H1 (cell line): ENCODE data around the gene DSTN. TPM values are rescaled to one million over a fixed set of nuclear protein-coding genes. Genes with fewer than 3 reads are reported as not detected.

Experiments
- CTCF ChIA-PET: fragments of 300-600 bp; sonication (Branson Sonifier 250); formaldehyde crosslinking; loops from one replicate; lab custom pipeline; 2021; ENCODE audit not compliant: partially characterized antibody; lab: Charles Lee
- POLR2A ChIA-PET: fragments of 300-600 bp; sonication (Branson Sonifier 250); formaldehyde crosslinking; loops from one replicate; lab custom pipeline; 2021; ENCODE audit warnings: inconsistent platforms; ENCODE audit not compliant: partially characterized antibody; lab: Charles Lee
- DNase-seq, 2 experiments: peaks; one replicate each; pipeline versions ENCODE4 v3.0.0 to v3.0.0-alpha.2; 2010 to 2022; ENCODE audit warnings: low spot score in 2 of 2, low read depth in 1 of 2, mixed read lengths in 1 of 2
- FAIRE-seq: peaks from 2 replicates; lab custom pipeline; 2011; peaks lifted over from hg19 to GRCh38; lab: Jason Lieb, UNC
- H2AFZ ChIP-seq: 2 replicates; pipeline ENCODE4 v1.8.1; 2012; ENCODE audit warnings: low read length, inconsistent platforms
- H2AK5ac ChIP-seq: 2 replicates; pipeline ENCODE4 v1.6.1; 2013; ENCODE audit warnings: low read depth, low read length
- H2BK120ac ChIP-seq: replicated peaks from 2 replicates; pipeline ENCODE3; 2013; ENCODE audit warnings: low read depth, low read length, inconsistent platforms
- H2BK12ac ChIP-seq: 2 replicates; pipeline ENCODE4 v1.6.1; 2013; ENCODE audit warnings: low read depth, low read length
- H2BK15ac ChIP-seq: 2 replicates; pipeline ENCODE4 v1.6.1; 2013; ENCODE audit warnings: low read length
- H2BK20ac ChIP-seq: 2 replicates; pipeline ENCODE4 v1.6.1; 2013; ENCODE audit warnings: low read length
- H2BK5ac ChIP-seq: 2 replicates; pipeline ENCODE4 v1.6.1; 2013; ENCODE audit warnings: low read depth, low read length
- H3K14ac ChIP-seq: 2 replicates; pipeline ENCODE4 v1.6.1; 2013; ENCODE audit warnings: inconsistent platforms; ENCODE audit not compliant: insufficient read length
- H3K18ac ChIP-seq: 2 replicates; pipeline ENCODE4 v1.6.1; 2013; ENCODE audit warnings: low read length; ENCODE audit errors: extremely low read depth
- H3K23ac ChIP-seq: 2 replicates; pipeline ENCODE4 v1.6.1; 2013; ENCODE audit warnings: inconsistent platforms; ENCODE audit not compliant: insufficient read length
- H3K23me2 ChIP-seq: 2 replicates; pipeline ENCODE4 v1.6.1; 2013; ENCODE audit warnings: low read depth, low read length
- H3K27ac ChIP-seq: 2 replicates; pipeline ENCODE4 v1.6.1; 2011; ENCODE audit warnings: low read depth, low read length, inconsistent platforms
- H3K27me3 ChIP-seq, 4 experiments: replicated peaks in 1 of 4; 1 replicate in 1 of 4; 2 replicates in 3 of 4; pipeline versions ENCODE4 v1.6.1 to v1.8.1; 2011 to 2013; ENCODE audit warnings: low read length in 3 of 4, mild to moderate bottlenecking in 3 of 4, inconsistent platforms in 2 of 4, mixed read lengths in 2 of 4, moderate library complexity in 1 of 4; ENCODE audit not compliant: control insufficient read depth in 3 of 4, insufficient read depth in 3 of 4; ENCODE audit errors: extremely low read depth in 1 of 4
- H3K36me3 ChIP-seq, 4 experiments: 2 replicates each; pipeline versions ENCODE4 v1.6.1 to v1.8.1; 2011 to 2013; ENCODE audit warnings: mild to moderate bottlenecking in 4 of 4, low read length in 3 of 4, moderate library complexity in 2 of 4, control low read depth in 1 of 4, inconsistent platforms in 1 of 4; ENCODE audit not compliant: insufficient read depth in 4 of 4, control insufficient read depth in 2 of 4
- H3K4ac ChIP-seq: replicated peaks from 2 replicates; pipeline ENCODE3; 2013; ENCODE audit warnings: low read length, low read depth, mixed read lengths, inconsistent platforms; ENCODE audit not compliant: insufficient read length
- H3K4me1 ChIP-seq, 4 experiments: replicated peaks in 1 of 4; 1 replicate in 1 of 4; 2 replicates in 3 of 4; pipeline versions ENCODE4 v1.6.1 to v1.8.1; 2011 to 2013; ENCODE audit warnings: low read length in 3 of 4, inconsistent platforms in 2 of 4, mixed read lengths in 1 of 4; ENCODE audit not compliant: insufficient read depth in 4 of 4, control insufficient read depth in 3 of 4
- H3K4me2 ChIP-seq, 2 experiments: 2 replicates each; pipeline versions ENCODE4 v1.6.1 to v1.8.1; 2011 to 2013; ENCODE audit warnings: low read depth in 2 of 2, low read length in 2 of 2, control low read depth in 1 of 2, inconsistent platforms in 1 of 2, mild to moderate bottlenecking in 1 of 2; ENCODE audit not compliant: insufficient read depth in 1 of 2
- H3K4me3 ChIP-seq, 4 experiments: fragments of 200-600, 300-600 bp in 1 of 4; sonication (generic), shearing (Covaris generic), sonication (Bioruptor Twin) in 1 of 4; 2 replicates each; pipeline versions ENCODE4 v1.5.1 to v1.8.1; 2011 to 2016; ENCODE audit warnings: low read length in 4 of 4, low read depth in 3 of 4, control low read depth in 2 of 4, inconsistent platforms in 2 of 4, mild to moderate bottlenecking in 2 of 4, mixed read lengths in 1 of 4, moderate library complexity in 1 of 4; ENCODE audit not compliant: insufficient read depth in 2 of 4; ENCODE audit errors: extremely low read depth in 1 of 4
- H3K56ac ChIP-seq: replicated peaks from 2 replicates; pipeline ENCODE3; 2013; ENCODE audit warnings: low read depth, mild to moderate bottlenecking, mixed read lengths, low read length, inconsistent platforms; ENCODE audit not compliant: insufficient read length
- H3K79me1 ChIP-seq: 2 replicates; pipeline ENCODE4 v1.6.1; 2013; ENCODE audit warnings: low read depth, low read length, control low read depth
- H3K79me2 ChIP-seq, 2 experiments: 2 replicates each; pipeline versions ENCODE4 v1.6.1 to v1.8.1; 2012 to 2013; ENCODE audit warnings: low read length in 2 of 2, mild to moderate bottlenecking in 2 of 2, inconsistent platforms in 1 of 2; ENCODE audit not compliant: insufficient read depth in 2 of 2, control insufficient read depth in 1 of 2
- H3K9ac ChIP-seq, 4 experiments: replicated peaks in 1 of 4; 1 replicate in 1 of 4; 2 replicates in 3 of 4; pipeline versions ENCODE4 v1.6.1 to v1.8.1; 2011 to 2013; ENCODE audit warnings: low read depth in 3 of 4, low read length in 3 of 4, control low read depth in 2 of 4, mild to moderate bottlenecking in 2 of 4, moderate library complexity in 2 of 4, inconsistent platforms in 1 of 4; ENCODE audit errors: extremely low read depth in 1 of 4
- H3K9me3 ChIP-seq, 2 experiments: 2 replicates each; pipeline versions ENCODE4 v1.6.1 to v1.8.1; 2012 to 2013; ENCODE audit warnings: mild to moderate bottlenecking in 2 of 2, moderate library complexity in 2 of 2, control low read depth in 1 of 2, inconsistent platforms in 1 of 2, low read depth in 1 of 2, low read length in 1 of 2, mixed read lengths in 1 of 2; ENCODE audit not compliant: insufficient read depth in 2 of 2
- H4K20me1 ChIP-seq, 2 experiments: replicated peaks in 1 of 2; 2 replicates each; pipeline versions ENCODE3 to v1.8.1; 2011 to 2013; ENCODE audit warnings: inconsistent platforms in 2 of 2, low read length in 2 of 2, mild to moderate bottlenecking in 1 of 2; ENCODE audit not compliant: insufficient read depth in 2 of 2, control insufficient read depth in 1 of 2
- H4K5ac ChIP-seq: 2 replicates; pipeline ENCODE4 v1.6.1; 2013; ENCODE audit warnings: low read length, low read depth, mixed read lengths, inconsistent platforms; ENCODE audit not compliant: insufficient read length
- H4K8ac ChIP-seq: 2 replicates; pipeline ENCODE4 v1.8.0; 2013; ENCODE audit warnings: mild to moderate bottlenecking, moderate library complexity, low read length, inconsistent platforms; ENCODE audit not compliant: insufficient read depth; ENCODE audit errors: extremely low read depth
- H4K91ac ChIP-seq: replicated peaks from 2 replicates; pipeline ENCODE3; 2013; ENCODE audit warnings: low read length, mixed read lengths, inconsistent platforms; ENCODE audit not compliant: insufficient read length
- BACH1 ChIP-seq: IDR thresholded peaks from 2 replicates; pipeline ENCODE4 v1.6.1; 2012; ENCODE audit warnings: low read length, improper control_type of control experiment
- BRCA1 ChIP-seq: IDR thresholded peaks from 2 replicates; pipeline ENCODE4 v1.6.1; 2012; ENCODE audit warnings: low read depth, low read length, improper control_type of control experiment
- EZH2 ChIP-seq: fragments of 200-600 bp; sonication (generic); IDR thresholded peaks from 2 replicates; pipeline ENCODE4 v1.7.1; 2012; ENCODE audit warnings: low read depth, mild to moderate bottlenecking, moderate library complexity, low read length, inconsistent platforms; ENCODE audit not compliant: severe bottlenecking
- GABPA ChIP-seq: IDR thresholded peaks from 2 replicates; pipeline ENCODE4 v1.6.1; 2011; ENCODE audit warnings: mild to moderate bottlenecking, low read length, moderate library complexity, borderline replicate concordance; ENCODE audit not compliant: insufficient read depth
- GTF2F1 ChIP-seq: IDR thresholded peaks from 2 replicates; pipeline ENCODE4 v1.6.1; 2012; ENCODE audit warnings: low read depth, low read length, improper control_type of control experiment, borderline replicate concordance
- HDAC2 ChIP-seq, 2 experiments: fragments of 300-600 bp in 1 of 2; sonication (generic) in 1 of 2; IDR thresholded peaks; 2 replicates each; pipeline ENCODE4 v1.6.1; 2011 to 2012; ENCODE audit warnings: low read depth in 2 of 2, low read length in 2 of 2, mild to moderate bottlenecking in 2 of 2, moderate library complexity in 2 of 2, borderline replicate concordance in 1 of 2, inconsistent platforms in 1 of 2
- JUN ChIP-seq: IDR thresholded peaks from 2 replicates; pipeline ENCODE4 v1.6.1; 2011; ENCODE audit warnings: low read depth, mild to moderate bottlenecking, improper control_type of control experiment, low read length
- JUND ChIP-seq: IDR thresholded peaks from 2 replicates; pipeline ENCODE4 v1.6.1; 2011; ENCODE audit warnings: mild to moderate bottlenecking, improper control_type of control experiment, low read length
- RXRA ChIP-seq: IDR thresholded peaks from 2 replicates; pipeline ENCODE4 v1.6.1; 2011; ENCODE audit warnings: low read depth, mild to moderate bottlenecking, low read length, moderate library complexity; ENCODE audit not compliant: insufficient read depth
- SP1 ChIP-seq: IDR thresholded peaks from 2 replicates; pipeline ENCODE4 v1.6.1; 2011; ENCODE audit warnings: low read depth, low read length
- SRF ChIP-seq: IDR thresholded peaks from 2 replicates; pipeline ENCODE4 v1.6.1; 2011; ENCODE audit warnings: mild to moderate bottlenecking, low read depth, low read length, moderate library complexity
- TEAD4 ChIP-seq: IDR thresholded peaks from 2 replicates; pipeline ENCODE4 v1.6.1; 2012; ENCODE audit warnings: low read depth, low read length, inconsistent platforms, mixed read lengths
- WGBS, 2 experiments: shearing (Covaris generic) in 1 of 2; methylation state at CpG; one replicate each; pipeline versions ENCODE4 v1.1.6 to v1.1.7; 2013 to 2015; ENCODE audit warnings: low lambda C conversion rate in 2 of 2, mixed read lengths in 2 of 2, inconsistent platforms in 1 of 2, low coverage in 1 of 2, missing lambda C conversion rate in 1 of 2; ENCODE audit not compliant: insufficient replicate concordance in 2 of 2, insufficient coverage in 1 of 2, insufficient read length in 1 of 2; ENCODE audit errors: extremely low coverage in 1 of 2, missing lambda C conversion rate in 1 of 2; 5-methylcytosine and 5-hydroxymethylcytosine counted together
- polyA plus RNA-seq, 7 experiments: library from polyadenylated mRNA; depleted of rRNA in 3 of 7; stranded (reverse) in 5 of 7; unstranded in 2 of 7; fragments of >200 nt in 5 of 7; fragments of 200-250 nt in 2 of 7; gene quantifications; 1 replicate in 5 of 7; 2 replicates in 1 of 7; 4 replicates in 1 of 7; pipeline versions ENCODE4 v1.2.1 to v1.2.3, GENCODE V29; 2011 to 2013; ENCODE audit warnings: missing spikeins in 2 of 7, mixed read lengths in 2 of 7
- total RNA-seq: library from RNA; stranded (reverse); fragmentation: NEBNext Ultra II Directional; extraction: Animal tissue kit (Norgen Biotek cat#: 25700); gene quantifications from 2 replicates; pipeline ENCODE4 v1.2.1, GENCODE V29; 2021
- TF ChIP-seq, protein P1 (sequence below): IDR thresholded peaks from 2 replicates; pipeline ENCODE4 v1.6.1; 2011; ENCODE audit warnings: low read length, improper control_type of control experiment

DSTN gene
- total and polyA plus RNA-seq, 2 of the 8 experiments (the other 6 are each of a cell fraction or from before 2014, with no cell fraction given) = 43.3 to 208 TPM

DNA sequence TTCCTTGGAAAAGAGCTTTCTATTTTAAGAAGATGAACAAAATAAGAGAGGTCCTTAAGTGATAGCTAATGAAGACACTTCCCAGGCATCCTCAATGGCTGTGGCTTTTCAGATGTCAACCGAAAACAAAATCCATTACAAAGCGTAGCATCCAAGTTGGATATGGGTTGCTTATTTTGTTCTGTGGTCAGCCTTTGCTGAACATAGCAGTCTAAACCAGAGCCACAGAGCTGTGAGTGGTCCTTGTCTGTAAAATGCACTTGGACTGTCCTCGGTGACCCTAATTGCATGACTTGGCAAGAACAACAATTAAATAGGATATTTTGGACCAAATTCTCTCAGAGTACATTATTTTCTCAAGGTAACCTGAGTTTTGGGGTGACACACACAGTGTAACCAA lies 28.3 kb upstream of the DSTN start:
- Histone ChIP-seq H3K79me1 (no peaks in the 10 kb centered on the region; the same call in 1 of the 2 replicates), H3K27ac (no peak overlapping the region), H3K23ac (no peak overlapping the region), H3K9me3 (no peaks in the 10 kb centered on the region), H3K79me2 (no peaks in the 10 kb centered on the region), H2AFZ (no peak overlapping the region), H3K14ac (no peak overlapping the region), H2BK20ac (no peak overlapping the region), H3K56ac (no peak overlapping the region), H3K4me1 (peaks cover 0 to 3% (median 2%) of the 10 kb centered on the region in 4 experiments; a peak in 2 of 7 replicates), H3K9ac (no peak overlapping the region), H3K4me2 (no peak overlapping the region), H2AK5ac (no peak overlapping the region), H2BK5ac (no peak overlapping the region), H3K27me3 (no peaks in the 10 kb centered on the region), H4K8ac (no peak overlapping the region), H3K4ac (no peak overlapping the region), H2BK120ac (no peak overlapping the region), H2BK15ac (no peak overlapping the region), H3K4me3 (no peak overlapping the region), H4K5ac (no peak overlapping the region), H2BK12ac (no peak overlapping the region), H3K18ac (no peak overlapping the region), H4K91ac (no peak overlapping the region), H3K23me2 (no peaks in the 10 kb centered on the region), H3K36me3 (no peaks in the 10 kb centered on the region; a peak in 1 of 8 replicates), H4K20me1 (no peaks in the 10 kb centered on the region)
- FAIRE-seq (no peak), DNase-seq (no peak)
- CTCF ChIA-PET = interaction anchor here (1.1 to 6.4 kb wide), 10 partner anchors 9 to 87 kb away, joined by 3 to 66 read pairs (median 3); partner anchors contain the start of gene DSTN
- 93% methylated on average over 3 of the region's 3 CpGs; no CpG with 5 or more reads in 1 of the 2 experiments for WGBS, 2 experiments
- POLR2A ChIA-PET = interaction anchor here (4.0 kb wide), 1 partner anchor 29 kb away, joined by 18 read pairs; the partner anchor contains the start of gene DSTN
- no peak for TF ChIP-seq GABPA
- TF ChIP-seq SP1 = no peak
- no peak for TF ChIP-seq SRF
- no peak for TF ChIP-seq EZH2
- no peak for TF ChIP-seq JUND
- no peak for TF ChIP-seq BRCA1
- no peak for TF ChIP-seq TEAD4
- TF ChIP-seq JUN = no peak
- TF ChIP-seq, protein P1, sequence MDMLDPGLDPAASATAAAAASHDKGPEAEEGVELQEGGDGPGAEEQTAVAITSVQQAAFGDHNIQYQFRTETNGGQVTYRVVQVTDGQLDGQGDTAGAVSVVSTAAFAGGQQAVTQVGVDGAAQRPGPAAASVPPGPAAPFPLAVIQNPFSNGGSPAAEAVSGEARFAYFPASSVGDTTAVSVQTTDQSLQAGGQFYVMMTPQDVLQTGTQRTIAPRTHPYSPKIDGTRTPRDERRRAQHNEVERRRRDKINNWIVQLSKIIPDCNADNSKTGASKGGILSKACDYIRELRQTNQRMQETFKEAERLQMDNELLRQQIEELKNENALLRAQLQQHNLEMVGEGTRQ = no peak
- no peak for TF ChIP-seq GTF2F1
- TF ChIP-seq RXRA = no peak
- no peak for TF ChIP-seq BACH1
- no peak for TF ChIP-seq HDAC2 (IDR thresholded peaks at IDR 0.05; ENCODE audit: borderline replicate concordance in 1 of 2, low read depth in 2 of 2, low read length in 2 of 2)
